PC-9 (cell line): ENCODE measurements around the gene G6PC3.

Experiments
- EZH2 ChIP-seq: fragments of 200-600 bp; sonication (generic); IDR thresholded peaks from 2 replicates; pipeline ENCODE4 v1.8.0; 2017; ENCODE audit warnings: antibody characterized with exemption, low read depth
- TF ChIP-seq, protein P1 (sequence below): fragments of 200-600 bp; sonication (generic); conservative IDR thresholded peaks from 2 replicates; pipeline ENCODE4 v1.6.1; 2017; ENCODE audit warnings: mixed run types, antibody characterized with exemption, mild to moderate bottlenecking, moderate library complexity

- TF ChIP-seq, protein P1, sequence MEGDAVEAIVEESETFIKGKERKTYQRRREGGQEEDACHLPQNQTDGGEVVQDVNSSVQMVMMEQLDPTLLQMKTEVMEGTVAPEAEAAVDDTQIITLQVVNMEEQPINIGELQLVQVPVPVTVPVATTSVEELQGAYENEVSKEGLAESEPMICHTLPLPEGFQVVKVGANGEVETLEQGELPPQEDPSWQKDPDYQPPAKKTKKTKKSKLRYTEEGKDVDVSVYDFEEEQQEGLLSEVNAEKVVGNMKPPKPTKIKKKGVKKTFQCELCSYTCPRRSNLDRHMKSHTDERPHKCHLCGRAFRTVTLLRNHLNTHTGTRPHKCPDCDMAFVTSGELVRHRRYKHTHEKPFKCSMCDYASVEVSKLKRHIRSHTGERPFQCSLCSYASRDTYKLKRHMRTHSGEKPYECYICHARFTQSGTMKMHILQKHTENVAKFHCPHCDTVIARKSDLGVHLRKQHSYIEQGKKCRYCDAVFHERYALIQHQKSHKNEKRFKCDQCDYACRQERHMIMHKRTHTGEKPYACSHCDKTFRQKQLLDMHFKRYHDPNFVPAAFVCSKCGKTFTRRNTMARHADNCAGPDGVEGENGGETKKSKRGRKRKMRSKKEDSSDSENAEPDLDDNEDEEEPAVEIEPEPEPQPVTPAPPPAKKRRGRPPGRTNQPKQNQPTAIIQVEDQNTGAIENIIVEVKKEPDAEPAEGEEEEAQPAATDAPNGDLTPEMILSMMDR, result peak; percentile 24; the same call in 1 of the 2 replicates
- TF ChIP-seq EZH2, result no peak
These were observed 53.5 kb downstream of the G6PC3 start for GRCh38 chr17:44124118-44124438.
